Measurements from ENCODE around the gene NAA10. TPM values are rescaled to one million over a fixed set of nuclear protein-coding genes. Genes with fewer than 3 reads are reported as not detected.
A peak's percentile ranks its signal among the peaks of the same experiment; 100 is the strongest.

The NAA10 gene
- total RNA-seq, 6 donors from 2014 or later: 30.7 to 116 (median 76.2) TPM

DNA sequence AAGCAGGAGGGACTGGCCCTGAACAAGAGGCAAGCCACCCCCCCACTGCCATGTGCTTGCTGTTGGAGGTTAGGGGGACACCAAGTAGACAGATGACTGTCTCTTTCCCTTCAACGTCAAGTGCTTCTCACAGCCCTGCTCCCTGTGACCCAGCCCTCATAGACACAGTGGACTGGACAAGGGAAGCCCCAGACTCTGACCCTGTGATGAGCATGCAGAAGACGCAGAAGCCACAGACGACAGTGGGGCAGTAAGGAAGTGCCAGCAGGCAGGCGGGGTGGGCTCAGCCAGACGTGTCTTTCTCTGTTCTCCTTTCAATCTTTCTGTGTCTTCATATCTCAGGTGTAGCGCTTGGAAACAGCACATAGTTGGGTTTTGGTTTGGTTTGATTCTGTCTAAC, 46.5 kb downstream of the NAA10 start:
- no peak overlapping the region for H3K4me3 ChIP-seq
- DNase-seq (no peak), ATAC-seq (ENCODE audit: low FRiP score in 2 of 2) (no peak)
- peaks cover 0 to 14% (median 3%) of the 10 kb centered on the region in 4 donors for H3K4me1 ChIP-seq
- H3K27me3 ChIP-seq: peaks cover 0 to 28% (median 3%) of the 10 kb centered on the region in 4 donors
- no peak overlapping the region for H3K27ac ChIP-seq
- no peaks in the 10 kb centered on the region for H3K36me3 ChIP-seq
- TF ChIP-seq, protein P1, sequence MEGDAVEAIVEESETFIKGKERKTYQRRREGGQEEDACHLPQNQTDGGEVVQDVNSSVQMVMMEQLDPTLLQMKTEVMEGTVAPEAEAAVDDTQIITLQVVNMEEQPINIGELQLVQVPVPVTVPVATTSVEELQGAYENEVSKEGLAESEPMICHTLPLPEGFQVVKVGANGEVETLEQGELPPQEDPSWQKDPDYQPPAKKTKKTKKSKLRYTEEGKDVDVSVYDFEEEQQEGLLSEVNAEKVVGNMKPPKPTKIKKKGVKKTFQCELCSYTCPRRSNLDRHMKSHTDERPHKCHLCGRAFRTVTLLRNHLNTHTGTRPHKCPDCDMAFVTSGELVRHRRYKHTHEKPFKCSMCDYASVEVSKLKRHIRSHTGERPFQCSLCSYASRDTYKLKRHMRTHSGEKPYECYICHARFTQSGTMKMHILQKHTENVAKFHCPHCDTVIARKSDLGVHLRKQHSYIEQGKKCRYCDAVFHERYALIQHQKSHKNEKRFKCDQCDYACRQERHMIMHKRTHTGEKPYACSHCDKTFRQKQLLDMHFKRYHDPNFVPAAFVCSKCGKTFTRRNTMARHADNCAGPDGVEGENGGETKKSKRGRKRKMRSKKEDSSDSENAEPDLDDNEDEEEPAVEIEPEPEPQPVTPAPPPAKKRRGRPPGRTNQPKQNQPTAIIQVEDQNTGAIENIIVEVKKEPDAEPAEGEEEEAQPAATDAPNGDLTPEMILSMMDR (IDR thresholded peaks at IDR 0.05): no peak
- TF ChIP-seq POLR2A (IDR thresholded peaks at IDR 0.05): no peak
- no peak for TF ChIP-seq POLR2AphosphoS5 (IDR thresholded peaks at IDR 0.05)
- TF ChIP-seq EP300 (IDR thresholded peaks at IDR 0.05): no peak
- no peaks in the 10 kb centered on the region for H3K9me3 ChIP-seq
- 55 to 62% methylated on average over 5 to 6 of the region's 6 CpGs for WGBS, 2 donors

DNA sequence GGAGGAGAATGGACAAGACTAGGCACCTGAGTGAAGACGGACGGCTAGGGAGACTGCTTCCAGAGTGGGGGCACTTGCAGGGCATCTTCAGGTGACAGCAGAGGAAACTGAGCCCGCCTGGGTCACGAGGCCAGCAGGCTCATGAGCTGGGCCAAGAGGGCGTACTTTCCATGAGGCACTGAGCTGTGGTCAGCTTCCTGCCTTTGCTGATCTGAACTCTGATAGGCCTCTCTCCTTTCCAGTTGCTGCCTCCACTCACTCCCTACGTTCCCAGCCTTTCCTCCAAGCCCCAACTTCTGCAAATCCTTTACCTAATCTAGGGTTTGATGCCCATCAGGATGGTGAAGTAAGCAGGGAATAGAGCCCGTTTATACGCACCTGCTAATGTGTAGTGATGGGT, 47.5 kb downstream of the NAA10 start:
- DNase-seq: no peak
- no peaks in the 10 kb centered on the region for H3K9me3 ChIP-seq
- H3K27me3 ChIP-seq: peaks cover 0 to 36% (median 3%) of the 10 kb centered on the region in 4 donors
- peaks cover 0 to 14% (median 3%) of the 10 kb centered on the region in 4 donors for H3K4me1 ChIP-seq
- no peak for ATAC-seq (ENCODE audit: low FRiP score in 2 of 2)
- no peak overlapping the region for H3K4me3 ChIP-seq
- no peaks in the 10 kb centered on the region for H3K36me3 ChIP-seq
- TF ChIP-seq POLR2AphosphoS5 (IDR thresholded peaks at IDR 0.05): no peak
- no peak for TF ChIP-seq EP300 (IDR thresholded peaks at IDR 0.05)
- TF ChIP-seq, protein P1 (IDR thresholded peaks at IDR 0.05): no peak
- TF ChIP-seq POLR2A (IDR thresholded peaks at IDR 0.05): no peak
- WGBS, 2 donors: 42 to 68% methylated on average over 2 to 8 of the region's 8 CpGs
- H3K27ac ChIP-seq: no peak overlapping the region

DNA sequence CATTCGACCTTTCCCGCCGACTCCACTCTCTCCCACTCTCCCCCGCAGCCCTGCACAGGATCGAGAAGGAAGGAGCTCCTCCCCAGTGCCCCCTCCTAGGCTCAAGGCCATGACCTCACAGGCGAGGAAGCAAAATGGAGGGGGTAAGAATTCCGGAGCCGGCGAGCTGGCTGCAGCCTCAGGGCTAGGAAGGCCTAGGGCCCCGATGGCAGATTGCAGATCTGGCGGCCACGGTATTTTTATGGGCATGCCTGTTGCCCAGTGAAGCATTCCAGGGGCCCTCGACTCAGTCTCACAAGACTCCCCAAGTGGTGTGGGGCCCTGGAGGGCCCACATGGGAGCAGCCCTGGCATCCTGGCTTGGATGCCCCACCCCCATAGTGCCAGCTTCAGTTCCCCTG, 47.9 kb downstream of the NAA10 start:
- WGBS, 2 donors: 33 to 44% methylated on average over 9 to 12 of the region's 13 CpGs
- H3K27ac ChIP-seq: no peak overlapping the region
- TF ChIP-seq POLR2AphosphoS5 (IDR thresholded peaks at IDR 0.05): no peak
- TF ChIP-seq EP300 (IDR thresholded peaks at IDR 0.05): no peak
- TF ChIP-seq, protein P1 (IDR thresholded peaks at IDR 0.05): no peak
- no peak for DNase-seq
- peaks cover 0 to 36% (median 3%) of the 10 kb centered on the region in 4 donors for H3K27me3 ChIP-seq
- H3K4me1 ChIP-seq: peaks cover 0 to 14% (median 3%) of the 10 kb centered on the region in 4 donors
- ATAC-seq (ENCODE audit: low FRiP score in 2 of 2): no peak
- no peaks in the 10 kb centered on the region for H3K36me3 ChIP-seq
- no peaks in the 10 kb centered on the region for H3K9me3 ChIP-seq
- H3K4me3 ChIP-seq: no peak overlapping the region

DNA sequence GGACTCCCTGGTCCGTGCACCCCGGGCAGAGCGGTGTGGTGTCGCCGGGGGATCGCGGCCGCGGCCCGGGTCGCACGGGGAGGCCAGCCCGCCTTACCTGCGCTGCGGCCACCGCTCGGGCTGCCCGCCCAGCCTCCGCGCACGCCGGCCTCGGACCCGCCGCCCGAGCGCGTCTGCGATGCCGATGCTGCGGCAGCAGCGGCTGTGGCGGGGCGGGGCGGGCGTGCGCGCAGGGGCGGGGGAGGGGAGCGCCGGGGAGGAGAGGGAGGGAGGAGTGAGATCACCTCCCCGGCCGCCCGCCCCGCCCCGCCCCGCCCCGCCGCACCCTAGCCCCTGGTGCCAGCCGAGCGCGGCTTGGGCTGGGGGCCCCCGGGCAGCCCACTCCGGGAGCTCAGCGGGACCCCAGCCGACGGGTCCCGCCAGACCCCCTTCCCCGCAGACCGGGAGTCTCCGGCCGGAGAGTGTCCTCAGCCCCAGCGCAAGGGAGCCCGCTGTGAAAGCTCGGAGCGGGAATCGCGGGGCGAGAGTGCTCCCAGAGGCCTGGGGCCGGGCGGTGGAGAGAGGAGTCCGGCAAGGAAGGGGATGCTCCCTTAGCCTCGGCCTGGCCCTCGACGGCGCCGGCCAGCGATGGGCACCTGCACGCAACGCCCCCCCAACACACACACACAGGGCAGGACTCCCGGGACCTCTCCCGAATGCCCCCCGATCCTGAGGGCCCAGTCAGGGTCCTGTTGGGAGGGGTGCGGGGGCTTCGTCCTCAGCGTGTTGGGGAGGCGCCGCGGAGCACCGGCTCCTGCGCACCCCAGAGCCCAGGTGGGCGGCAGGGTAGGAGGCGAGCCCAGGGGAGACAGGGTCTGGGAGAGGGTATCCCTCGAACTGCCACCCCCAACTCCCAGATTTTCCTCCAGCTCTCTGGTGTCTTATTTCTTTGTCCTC, 48.6 kb downstream of the NAA10 start, which contains the start of gene L1CAM:
Gene L1CAM (minus strand): TSS at position 206 of the 936 bp plus-strand sequence. CDS start 10,337 bp downstream, outside the sequence.
- no peaks in the 10 kb centered on the region for H3K9me3 ChIP-seq
- ATAC-seq (ENCODE audit: low FRiP score in 2 of 2) (no peak), DNase-seq (no peak)
- peaks cover 0 to 14% (median 3%) of the 10 kb centered on the region in 4 donors for H3K4me1 ChIP-seq
- H3K36me3 ChIP-seq: no peaks in the 10 kb centered on the region
- H3K4me3 ChIP-seq: peak within 1 kb of the TSS in 3 of 4 donors; percentile 10 to 20 (median 14)
- TF ChIP-seq, protein P1 (IDR thresholded peaks at IDR 0.05): no peak
- TF ChIP-seq POLR2AphosphoS5 (IDR thresholded peaks at IDR 0.05): no peak
- no peak for TF ChIP-seq POLR2A (IDR thresholded peaks at IDR 0.05)
- TF ChIP-seq EP300 (IDR thresholded peaks at IDR 0.05): no peak
- WGBS, 2 donors: 14 to 22% methylated on average over 1 to 33 of the region's 94 CpGs
- peaks cover 0 to 36% (median 3%) of the 10 kb centered on the region in 4 donors for H3K27me3 ChIP-seq
- no peak within 1 kb of the TSS for H3K27ac ChIP-seq
